Smooth muscle cell (in vitro differentiated cells): ENCODE measurements around the gene CCNL1. TPM values are rescaled to one million over a fixed set of nuclear protein-coding genes. Genes with fewer than 3 reads are reported as not detected.
A peak's percentile ranks its signal among the peaks of the same experiment; 100 is the strongest.
"Not testable (repeated sequence)": the region's sequence is repeated elsewhere in the genome, so short reads cannot be mapped to it uniquely, and the experiment has no call there.

ENCODE experiments used
- DNase-seq: peaks from one replicate; lab custom pipeline; 2025; ENCODE audit not compliant: unreplicated experiment; lab: John Stamatoyannopoulos, UW
- H2AFZ ChIP-seq: fragments of 200-600 bp; sonication (generic); 2 replicates; pipeline ENCODE4 v1.6.0; 2016; ENCODE audit warnings: antibody characterized with exemption, low read depth, mild to moderate bottlenecking
- H3F3A ChIP-seq: fragments of 200-600 bp; sonication (generic); 2 replicates; pipeline ENCODE4 v1.6.0; 2017; ENCODE audit warnings: antibody characterized with exemption, low read depth
- H3K27ac ChIP-seq: fragments of 200-600 bp; sonication (generic); 2 replicates; pipeline ENCODE4 v1.5.1; 2016; ENCODE audit warnings: low read depth, mild to moderate bottlenecking
- H3K27me3 ChIP-seq: fragments of 200-600 bp; sonication (generic); 2 replicates; pipeline ENCODE4 v1.6.1; 2016; ENCODE audit warnings: low read depth, mild to moderate bottlenecking
- H3K36me3 ChIP-seq: fragments of 200-600 bp; sonication (generic); 2 replicates; pipeline ENCODE4 v1.5.1; 2016; ENCODE audit warnings: low read depth
- H3K4me1 ChIP-seq: fragments of 200-600 bp; sonication (generic); 2 replicates; pipeline ENCODE4 v1.5.1; 2016; ENCODE audit warnings: low read depth
- H3K4me2 ChIP-seq: fragments of 200-600 bp; sonication (generic); 2 replicates; pipeline ENCODE4 v1.6.0; 2016; ENCODE audit warnings: mild to moderate bottlenecking
- H3K4me3 ChIP-seq: fragments of 200-600 bp; sonication (generic); 2 replicates; pipeline ENCODE4 v1.5.1; 2016; ENCODE audit warnings: mild to moderate bottlenecking
- H3K79me2 ChIP-seq: fragments of 200-600 bp; sonication (generic); 2 replicates; pipeline ENCODE4 v1.6.0; 2016; ENCODE audit warnings: low read depth, mild to moderate bottlenecking
- H3K9ac ChIP-seq: fragments of 200-600 bp; sonication (generic); 2 replicates; pipeline ENCODE4 v1.6.0; 2016; ENCODE audit warnings: low read depth
- H3K9me3 ChIP-seq: fragments of 200-600 bp; sonication (generic); replicated peaks from 2 replicates; pipeline ENCODE4 v1.5.1; 2016; ENCODE audit warnings: low read depth
- H4K20me1 ChIP-seq: fragments of 200-600 bp; sonication (generic); 2 replicates; pipeline ENCODE4 v1.6.0; 2016; ENCODE audit warnings: low read depth
- CTCF ChIP-seq: fragments of 200-600 bp; sonication (generic); IDR thresholded peaks from 2 replicates; pipeline ENCODE4 v1.5.1; 2017; ENCODE audit warnings: borderline replicate concordance, mild to moderate bottlenecking, antibody characterized with exemption; ENCODE audit not compliant: insufficient read depth, poor library complexity, severe bottlenecking
- WGBS: methylation state at CpG from one replicate; pipeline ENCODE4 v1.1.7; 2016; ENCODE audit warnings: low lambda C conversion rate; 5-methylcytosine and 5-hydroxymethylcytosine counted together
- polyA plus RNA-seq: library from polyadenylated mRNA; unstranded; fragments of >200 nt; fragmentation: Nextera tagmentation; extraction: Ambion mirVana; gene quantifications from 2 replicates; pipeline ENCODE4 v1.2.1, GENCODE V29; 2016
- total RNA-seq: library from RNA; depleted of rRNA; stranded (reverse); fragments of >200 nt; gene quantifications from 2 replicates; pipeline ENCODE4 v1.2.3, GENCODE V29; 2014

The CCNL1 gene
- total and polyA plus RNA-seq, 2 experiments from 2014 or later = 173 to 599 TPM

DNA sequence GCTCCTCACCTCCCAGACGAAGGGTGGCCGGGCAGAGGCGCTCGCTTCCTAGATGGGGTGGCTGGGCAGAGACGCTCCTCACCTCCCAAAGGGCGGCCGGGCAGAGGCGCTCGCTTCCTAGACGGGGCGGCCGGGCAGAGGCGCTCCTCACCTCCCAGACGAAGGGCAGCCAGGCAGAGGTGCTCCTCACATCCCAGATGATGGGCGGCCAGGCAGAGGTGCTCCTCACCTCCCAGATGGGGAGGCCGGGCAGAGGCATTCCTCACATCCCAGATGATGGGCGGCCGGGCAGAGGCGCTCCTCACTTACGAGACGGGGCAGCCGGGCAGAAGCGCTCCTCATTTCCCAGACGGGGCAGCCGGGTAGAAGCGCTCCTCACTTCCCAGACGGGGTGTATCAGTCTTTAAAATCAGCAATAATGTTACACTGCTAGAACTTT, 19.4 kb upstream of the CCNL1 start:
- WGBS = 98% methylated on average over 27 of the region's 27 CpGs
- Histone ChIP-seq H3K4me3 (no peak overlapping the region), H3K9ac (no peak overlapping the region), H4K20me1 (no peaks in the 10 kb centered on the region), H3K79me2 (peaks cover 18% of the 10 kb centered on the region), H3K4me1 (peaks cover 10% of the 10 kb centered on the region), H3K27me3 (no peaks in the 10 kb centered on the region), H3K36me3 (no peaks in the 10 kb centered on the region), H3K9me3 (no peaks in the 10 kb centered on the region), H3K4me2 (no peak overlapping the region), H3K27ac (no peak overlapping the region), H3F3A (no peaks in the 10 kb centered on the region), H2AFZ (no peak overlapping the region)
- TF ChIP-seq CTCF = no peak
- DNase-seq = no peak

GRCh38 chr3:157178503-157179364, 18.8 kb upstream of the CCNL1 start:
- H3K4me3 ChIP-seq = not testable (repeated sequence)
- Histone ChIP-seq H3K4me1 (peaks cover 16% of the 10 kb centered on the region), H3K79me2 (peaks cover 18% of the 10 kb centered on the region)

DNA sequence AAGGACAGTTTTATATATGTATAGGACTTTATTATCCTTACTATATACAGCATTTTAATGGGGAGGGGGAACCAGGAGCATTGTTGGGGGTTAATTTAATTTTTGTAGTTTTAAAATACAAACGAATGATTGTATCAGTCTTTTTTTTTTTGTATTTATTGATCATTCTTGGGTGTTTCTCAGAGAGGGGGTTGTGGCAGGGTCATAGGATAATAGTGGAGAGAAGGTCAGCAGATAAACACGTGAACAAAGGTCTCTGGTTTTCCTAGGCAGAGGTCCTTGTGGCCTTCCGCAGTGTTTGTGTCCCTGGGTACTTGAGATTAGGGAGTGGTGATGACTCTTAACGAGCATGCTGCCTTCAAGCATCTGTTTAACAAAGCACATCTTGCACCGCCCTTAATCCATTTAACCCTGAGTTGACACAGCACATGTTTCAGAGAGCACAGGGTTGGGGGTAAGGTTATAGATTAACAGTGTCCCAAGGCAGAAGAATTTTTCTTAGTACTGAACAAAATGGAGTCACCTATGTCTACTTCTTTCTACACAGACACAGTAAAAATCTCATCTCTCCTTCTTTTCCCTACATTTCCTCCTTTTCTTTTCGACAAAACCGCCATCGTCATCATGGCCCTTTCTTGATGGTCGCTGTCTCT, 18.0 kb upstream of the CCNL1 start:
- WGBS = 96% methylated on average over 8 of the region's 9 CpGs
- not testable (repeated sequence) for H3K27ac ChIP-seq, H3K9me3 ChIP-seq, H3K4me3 ChIP-seq, H3K27me3 ChIP-seq, H4K20me1 ChIP-seq, H3K4me2 ChIP-seq, DNase-seq, H2AFZ ChIP-seq, H3F3A ChIP-seq, H3K36me3 ChIP-seq, H3K9ac ChIP-seq
- Histone ChIP-seq H3K4me1 (peaks cover 17% of the 10 kb centered on the region), H3K79me2 (peaks cover 18% of the 10 kb centered on the region)

More at GRCh38 chr3:157178503-157179364, 18.8 kb upstream of the CCNL1 start:
- H2AFZ ChIP-seq, H4K20me1 ChIP-seq, H3K9ac ChIP-seq, H3F3A ChIP-seq, H3K27me3 ChIP-seq, H3K9me3 ChIP-seq, H3K27ac ChIP-seq, DNase-seq, H3K4me2 ChIP-seq, H3K36me3 ChIP-seq: not testable (repeated sequence)
- WGBS = 98% methylated on average over 54 of the region's 54 CpGs

GRCh38 chr3:157176934-157177333, 17.0 kb upstream of the CCNL1 start:
- peaks cover 17% of the 10 kb centered on the region for H3K4me1 ChIP-seq
- DNase-seq = no peak
- H3F3A ChIP-seq = no peaks in the 10 kb centered on the region
- no peak overlapping the region for H3K9ac ChIP-seq
- no peaks in the 10 kb centered on the region for H3K27me3 ChIP-seq
- peak overlapping the region; percentile 90 for H3K4me2 ChIP-seq
- TF ChIP-seq CTCF = no peak
- H4K20me1 ChIP-seq = no peaks in the 10 kb centered on the region
- no peak overlapping the region for H2AFZ ChIP-seq
- H3K9me3 ChIP-seq = no peaks in the 10 kb centered on the region
- H3K79me2 ChIP-seq = peaks cover 18% of the 10 kb centered on the region
- H3K36me3 ChIP-seq = no peaks in the 10 kb centered on the region
- WGBS = 98% methylated on average over 10 of the region's 10 CpGs
- H3K4me3 ChIP-seq = peak overlapping the region; percentile 80
- H3K27ac ChIP-seq = no peak overlapping the region
